Hepatic stellate cell (primary cell): ENCODE measurements around the gene PAX3.

Experiments used
- DNase-seq: peaks from one replicate; pipeline ENCODE4 v3.0.0; 2011; ENCODE audit warnings: low spot score

The PAX3 gene

GRCh38 chr2:222296911-222297599, 1.7 kb downstream of the PAX3 start:
- no peak for DNase-seq

- DNase-seq, result no peak
These were observed 2.5 kb downstream of the PAX3 start for GRCh38 chr2:222296311-222296741.

- DNase-seq, result no peak
These were observed 3.3 kb downstream of the PAX3 start for GRCh38 chr2:222295368-222296062.

- DNase-seq, result no peak
These were observed 3.8 kb downstream of the PAX3 start for GRCh38 chr2:222294996-222295367.

GRCh38 chr2:222293660-222294630, 4.9 kb downstream of the PAX3 start:
- no peak for DNase-seq

- no peak for DNase-seq
These were observed 6.4 kb downstream of the PAX3 start for GRCh38 chr2:222292149-222293134.

- no peak for DNase-seq
These were observed 7.3 kb downstream of the PAX3 start for GRCh38 chr2:222291485-222291841.

GRCh38 chr2:222290736-222291484, 7.9 kb downstream of the PAX3 start:
- DNase-seq, result no peak

- no peak for DNase-seq
These were observed 8.4 kb downstream of the PAX3 start for GRCh38 chr2:222290401-222290735.

- DNase-seq, result no peak
These were observed 9.3 kb downstream of the PAX3 start for GRCh38 chr2:222289278-222290160.

GRCh38 chr2:222288590-222289277, 10.1 kb downstream of the PAX3 start:
- no peak for DNase-seq

GRCh38 chr2:222287862-222288479, 10.8 kb downstream of the PAX3 start:
- DNase-seq, result no peak

- DNase-seq, result no peak
These were observed 14.3 kb downstream of the PAX3 start for GRCh38 chr2:222284466-222284865.

GRCh38 chr2:222283634-222284033, 15.2 kb downstream of the PAX3 start:
- DNase-seq, result no peak

GRCh38 chr2:222281506-222281905, 17.3 kb downstream of the PAX3 start:
- DNase-seq, result no peak

- DNase-seq, result no peak
These were observed 18.0 kb downstream of the PAX3 start for GRCh38 chr2:222280795-222281194.

GRCh38 chr2:222272446-222273015, 26.3 kb downstream of the PAX3 start:
- DNase-seq, result no peak

- DNase-seq, result no peak
These were observed 26.9 kb downstream of the PAX3 start for GRCh38 chr2:222271854-222272253.
